ENCODE results near the gene KSR2.

The KSR2 gene

GRCh38 chr12:117688446-117688845, 280.3 kb downstream of the KSR2 start:
- no peak for DNase-seq (ENCODE audit: low read depth)

GRCh38 chr12:117686911-117687377, 281.8 kb downstream of the KSR2 start:
- peak; percentile 23 for DNase-seq (ENCODE audit: low read depth)

DNA sequence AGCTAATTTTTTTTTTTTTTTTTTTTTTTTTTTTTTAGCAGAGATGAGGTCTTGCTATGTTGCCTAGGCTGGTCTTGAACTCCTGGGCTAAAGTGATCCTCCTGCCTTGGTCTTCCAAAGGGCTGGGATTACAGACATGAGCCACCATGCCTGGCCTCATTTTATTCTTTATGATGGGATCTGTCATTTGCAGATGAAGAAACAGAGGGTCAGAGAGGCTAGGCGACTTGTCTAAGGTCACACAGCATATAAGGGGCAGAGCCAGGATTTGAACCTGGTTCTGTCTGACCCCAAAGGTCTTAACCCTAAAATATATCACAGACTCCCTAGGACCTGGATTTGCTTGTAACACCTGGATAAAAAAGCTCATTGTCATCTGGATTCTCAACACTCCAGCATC, 282.6 kb downstream of the KSR2 start:
- DNase-seq (ENCODE audit: low read depth), result no peak

DNA sequence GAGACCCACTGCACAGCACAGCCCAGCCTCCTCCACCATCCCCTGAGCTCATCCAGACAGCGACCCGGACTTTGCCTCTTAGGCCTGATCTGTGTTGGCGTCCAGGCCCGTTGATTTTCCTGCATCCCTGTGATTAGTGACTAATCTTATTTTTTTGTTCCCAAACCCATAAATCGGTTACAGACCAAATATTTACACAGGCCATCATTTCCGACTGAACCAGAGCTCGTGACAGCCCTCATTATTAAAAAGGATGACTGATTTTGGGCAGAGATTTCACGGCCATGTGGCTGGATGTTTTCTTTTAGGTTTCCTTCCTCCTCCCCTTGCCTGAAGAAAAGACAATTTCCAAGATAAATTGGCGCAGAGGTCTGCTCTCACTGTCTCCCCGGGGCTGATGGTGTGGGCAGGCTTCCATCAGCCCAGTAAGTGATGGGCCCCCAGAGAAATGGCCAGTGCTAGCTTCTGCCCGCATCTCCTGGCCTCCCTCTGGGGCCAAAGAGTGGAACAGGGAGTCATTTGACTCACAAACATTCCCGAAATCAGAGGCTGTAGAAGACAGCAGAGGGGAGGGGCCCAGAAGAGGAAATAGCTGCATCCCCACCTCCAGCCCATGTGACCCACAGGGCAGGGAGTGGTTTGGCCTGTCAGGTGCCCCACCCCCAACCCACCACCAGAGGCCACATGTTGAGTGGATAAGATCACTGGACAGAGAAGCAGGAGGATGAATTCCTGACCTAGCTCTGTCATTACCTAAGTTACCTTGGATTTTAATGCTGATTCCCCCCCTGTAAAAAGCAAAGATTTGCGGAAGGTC, 283.5 kb downstream of the KSR2 start:
- DNase-seq (ENCODE audit: low read depth), result no peak

- DNase-seq (ENCODE audit: low read depth), result no peak
These were observed 284.3 kb downstream of the KSR2 start for GRCh38 chr12:117684471-117684870.

GRCh38 chr12:117680312-117680711, 288.5 kb downstream of the KSR2 start:
- no peak for DNase-seq (ENCODE audit: low read depth)

GRCh38 chr12:117679776-117680175, 289.0 kb downstream of the KSR2 start:
- no peak for DNase-seq (ENCODE audit: low read depth)

DNA sequence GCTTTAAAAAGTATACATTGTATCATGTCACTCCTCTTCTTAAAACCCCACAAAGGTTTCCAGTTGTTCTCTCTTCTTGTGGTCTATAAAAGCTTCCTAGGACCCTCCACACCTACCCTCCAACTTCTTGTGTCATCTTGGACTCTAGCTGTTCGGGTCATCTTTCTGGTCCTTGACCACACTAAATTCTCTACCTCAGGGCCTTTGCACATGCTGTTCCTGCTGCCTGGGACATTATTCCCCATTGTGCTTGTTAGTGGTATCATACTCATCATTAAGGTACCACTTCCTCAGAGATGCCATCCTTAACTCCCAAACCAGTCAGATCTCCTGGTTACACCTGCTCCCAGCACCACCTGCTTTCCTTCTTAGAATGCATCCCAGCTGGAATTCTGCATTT, 294.0 kb downstream of the KSR2 start:
- DNase-seq (ENCODE audit: low read depth), result no peak

DNA sequence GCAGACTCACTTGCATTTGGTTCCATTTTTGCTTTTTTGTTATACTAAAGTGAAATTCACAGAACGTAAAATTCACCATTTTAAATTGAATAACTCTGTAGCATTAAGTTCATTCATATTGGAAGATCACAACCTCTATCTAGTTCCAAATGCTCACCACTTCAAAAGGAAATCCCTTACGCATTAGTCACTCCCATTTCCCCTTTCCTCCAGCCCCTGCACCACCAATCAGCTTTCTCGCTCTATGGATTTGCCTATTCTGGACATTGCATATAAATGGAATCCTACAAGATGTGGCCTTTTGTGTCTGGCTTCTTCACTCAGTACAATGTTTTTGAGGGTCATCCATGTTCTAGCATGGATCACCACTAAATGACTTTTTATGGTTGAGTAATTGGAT, 294.5 kb downstream of the KSR2 start:
- DNase-seq (ENCODE audit: low read depth), result no peak

DNA sequence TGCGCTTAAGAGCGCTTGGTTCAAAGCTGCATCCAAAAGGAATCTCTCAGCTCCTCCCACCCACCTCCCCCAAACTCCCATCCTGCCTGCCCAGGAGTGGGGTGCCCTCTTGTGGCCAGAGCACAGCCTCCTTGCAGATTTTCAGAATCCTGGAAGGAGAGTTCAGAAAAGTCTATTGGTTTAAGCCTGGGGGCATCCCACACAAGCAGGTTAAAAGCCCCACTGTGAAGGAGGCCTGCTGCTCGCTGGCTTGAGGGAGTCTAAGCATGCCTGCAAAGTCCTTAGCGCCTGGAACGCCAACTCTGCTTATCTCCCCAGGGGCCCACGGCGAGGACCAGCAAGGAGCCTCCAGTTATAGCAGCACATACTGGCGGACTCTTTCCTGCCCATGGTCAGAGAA, 297.1 kb downstream of the KSR2 start:
- no peak for DNase-seq (ENCODE audit: low read depth)

GRCh38 chr12:117664169-117664568, 304.6 kb downstream of the KSR2 start:
- no peak for DNase-seq (ENCODE audit: low read depth)

GRCh38 chr12:117662620-117663395, 306.0 kb downstream of the KSR2 start:
- DNase-seq (ENCODE audit: low read depth), result no peak

GRCh38 chr12:117662220-117662619, 306.6 kb downstream of the KSR2 start:
- DNase-seq (ENCODE audit: low read depth), result no peak

DNA sequence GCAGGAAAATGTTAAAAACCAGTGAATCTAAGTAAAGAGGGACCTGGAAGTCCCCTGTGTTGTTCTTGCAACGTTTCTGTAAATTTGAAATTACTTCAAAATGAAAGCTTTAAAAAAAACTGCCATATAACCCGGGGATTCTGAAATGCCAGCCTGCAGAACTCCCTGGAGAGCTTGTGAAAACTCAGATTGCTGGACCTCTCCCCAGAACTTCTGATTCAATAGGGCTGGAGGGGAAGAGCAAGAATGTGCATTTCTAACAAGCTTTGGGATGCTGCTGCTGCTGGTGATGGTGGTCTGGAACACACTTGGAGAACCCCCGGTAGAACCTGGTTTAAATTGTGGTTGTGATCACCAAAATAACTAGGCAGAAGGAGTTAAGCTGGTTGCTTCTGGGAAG, 307.3 kb downstream of the KSR2 start:
- DNase-seq (ENCODE audit: low read depth), result no peak

DNA sequence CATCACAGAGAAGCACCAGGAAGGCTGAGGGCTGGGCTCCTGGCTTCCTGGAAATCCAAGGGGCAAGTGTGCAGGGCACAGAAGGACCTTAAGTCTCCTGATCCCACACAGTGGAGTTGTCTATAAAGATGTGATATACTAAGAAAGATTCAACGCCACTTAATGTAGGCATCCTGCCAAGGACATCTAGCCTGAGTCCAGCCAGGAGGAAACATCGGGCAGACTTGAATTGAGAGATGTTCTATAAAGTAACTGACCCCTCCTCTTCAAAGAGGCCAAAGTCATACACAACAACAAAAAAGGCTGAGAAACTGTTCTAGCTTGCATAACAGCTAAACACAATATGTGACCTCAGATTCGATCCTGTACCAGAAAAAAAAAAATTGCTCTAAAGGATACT, 307.9 kb downstream of the KSR2 start:
- DNase-seq (ENCODE audit: low read depth), result no peak

DNA sequence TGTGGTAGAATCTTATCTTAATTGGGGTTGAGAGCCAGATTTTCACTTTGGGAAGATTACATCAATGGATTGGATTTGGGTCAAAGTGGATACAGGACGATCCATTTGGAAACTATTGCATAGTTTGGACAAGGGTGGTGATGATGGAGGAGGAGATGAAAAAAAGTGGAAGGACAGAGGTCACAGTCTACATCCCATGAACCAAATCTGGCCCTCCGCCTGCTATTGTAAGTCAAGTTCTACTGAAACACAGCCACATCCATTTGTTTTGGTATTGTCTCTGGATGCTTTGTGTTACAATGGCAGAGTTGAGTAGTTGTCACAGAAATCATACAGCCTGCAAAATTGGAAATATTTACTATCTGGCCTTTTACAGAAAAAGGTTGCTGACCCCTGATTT, 310.6 kb downstream of the KSR2 start:
- DNase-seq (ENCODE audit: low read depth), result no peak

DNA sequence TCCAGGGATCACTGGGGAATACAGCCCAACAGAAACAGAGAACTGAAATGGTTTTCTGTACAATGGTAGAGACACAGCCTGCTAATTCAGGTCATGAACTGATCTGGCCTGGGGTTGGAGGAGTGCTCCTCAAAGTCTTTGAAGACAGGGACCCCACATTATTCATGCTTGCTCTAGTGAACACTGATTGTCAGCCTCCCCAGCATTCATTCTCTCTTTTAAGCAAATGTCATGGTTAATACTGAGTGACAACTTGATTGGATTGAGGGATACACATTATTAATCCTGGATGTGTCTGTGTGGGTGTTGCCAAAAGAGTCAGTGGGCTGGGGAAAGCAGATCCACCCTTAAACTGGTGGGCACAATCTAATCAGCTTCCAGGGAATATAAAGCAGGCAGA, 319.0 kb downstream of the KSR2 start:
- DNase-seq (ENCODE audit: low read depth), result no peak

DNA sequence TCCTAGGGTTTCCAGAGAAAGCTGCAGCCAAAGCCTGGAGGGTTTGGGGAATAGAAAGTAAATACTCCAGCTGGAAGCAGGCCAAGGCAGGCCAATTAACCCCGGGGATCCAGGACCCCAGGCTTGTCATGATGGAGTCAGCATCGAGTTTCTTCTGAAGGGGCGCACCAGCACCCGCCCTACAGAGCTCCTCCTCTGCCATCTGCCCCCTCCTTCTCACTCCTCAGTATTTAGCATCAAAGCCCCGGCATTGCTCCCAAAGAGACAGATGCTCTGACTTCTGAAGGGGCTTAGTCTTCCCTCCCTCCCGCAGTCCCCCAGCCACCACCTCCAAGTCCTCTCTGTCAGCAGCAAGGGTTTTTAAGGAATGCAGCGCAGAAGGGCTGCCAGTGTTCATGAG, 322.3 kb downstream of the KSR2 start:
- no peak for DNase-seq (ENCODE audit: low read depth)

- DNase-seq (ENCODE audit: low read depth), result no peak
These were observed 323.3 kb downstream of the KSR2 start for GRCh38 chr12:117645473-117645872.

GRCh38 chr12:117643971-117644370, 324.8 kb downstream of the KSR2 start:
- no peak for DNase-seq (ENCODE audit: low read depth)

DNA sequence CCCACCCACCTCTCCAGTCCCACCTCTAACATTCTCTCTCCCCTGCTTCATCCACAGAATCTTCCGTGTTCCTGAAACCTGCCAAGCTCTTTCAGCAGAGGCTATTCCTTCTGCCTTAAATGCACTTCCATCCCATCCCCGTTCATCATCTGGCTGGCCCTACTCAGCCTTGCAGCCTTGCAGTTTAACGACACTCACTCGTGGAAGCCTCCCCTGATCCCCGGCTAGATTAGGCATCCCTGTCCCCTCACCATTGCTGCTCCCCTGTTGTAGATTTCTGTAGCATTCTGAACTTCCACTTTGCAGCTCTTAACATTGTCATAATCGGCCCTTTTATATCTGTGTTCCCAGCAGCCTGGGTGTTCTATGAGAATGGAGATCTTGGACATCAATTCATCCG, 326.9 kb downstream of the KSR2 start:
- no peak for DNase-seq (ENCODE audit: low read depth)

DNA sequence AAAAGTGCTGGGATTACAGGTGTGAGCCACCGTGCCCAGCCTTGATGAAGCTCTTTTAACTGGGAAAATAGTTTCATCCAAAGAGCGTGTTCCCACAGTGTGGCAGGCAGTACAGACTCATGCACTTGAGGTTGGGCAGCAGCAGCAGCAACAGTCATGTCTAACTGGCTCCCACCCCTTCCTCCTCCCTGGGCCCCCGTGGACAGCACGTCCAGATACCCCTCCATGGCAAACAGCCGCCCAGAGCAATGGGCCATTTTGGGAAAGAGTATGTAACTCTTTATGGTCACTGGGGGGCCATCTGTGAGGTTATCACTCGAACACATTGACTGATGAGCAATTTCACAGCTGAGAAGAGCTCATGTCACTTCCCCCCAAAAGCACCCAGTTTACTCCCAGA, 328.3 kb downstream of the KSR2 start:
- DNase-seq (ENCODE audit: low read depth), result no peak

- DNase-seq (ENCODE audit: low read depth), result no peak
These were observed 339.3 kb downstream of the KSR2 start for GRCh38 chr12:117629454-117629853.
